Measurements from ENCODE around the gene TMEM87B.
"Not testable (repeated sequence)": the region's sequence is repeated elsewhere in the genome, so short reads cannot be mapped to it uniquely, and the experiment has no call there.

Gene TMEM87B

DNA sequence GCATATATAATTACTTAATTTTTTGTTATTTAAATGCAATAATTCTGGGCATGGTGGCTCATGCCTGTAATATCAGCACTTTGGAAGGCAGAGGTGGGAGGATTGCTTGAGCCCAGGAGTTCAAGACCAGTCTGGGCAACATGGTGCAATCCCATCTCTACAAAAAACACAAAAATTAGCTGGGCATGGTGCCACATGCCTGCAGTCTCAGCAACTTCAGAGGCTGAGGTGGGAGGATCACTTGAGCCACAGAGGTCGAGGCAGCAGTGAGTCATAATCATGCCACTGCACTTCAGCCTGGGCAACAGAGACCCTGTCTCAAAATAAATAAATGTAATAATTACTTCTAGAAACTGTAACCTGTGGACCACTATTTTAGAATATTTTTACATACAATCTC, 21.5 kb upstream of the TMEM87B start:
- DNase-seq: no peak

DNA sequence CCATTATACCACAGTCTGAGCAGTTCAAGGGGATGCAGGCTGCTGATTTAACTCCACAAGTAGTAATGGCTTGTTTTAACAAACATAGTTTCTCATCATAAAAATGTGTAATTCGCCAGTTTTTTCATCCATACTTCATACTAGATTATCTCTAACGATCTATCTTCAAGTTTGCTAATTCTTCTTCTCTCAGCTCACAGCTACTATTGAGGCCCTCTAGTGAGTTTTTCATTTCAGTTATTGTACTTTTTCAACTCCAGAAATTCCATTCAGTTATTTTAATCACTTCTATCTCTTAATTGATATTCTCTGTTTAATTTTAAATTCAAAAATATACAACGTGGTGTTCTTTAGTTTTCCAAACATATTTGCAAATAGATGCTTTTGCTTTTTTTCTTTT, 20.1 kb upstream of the TMEM87B start:
- DNase-seq: no peak

DNA sequence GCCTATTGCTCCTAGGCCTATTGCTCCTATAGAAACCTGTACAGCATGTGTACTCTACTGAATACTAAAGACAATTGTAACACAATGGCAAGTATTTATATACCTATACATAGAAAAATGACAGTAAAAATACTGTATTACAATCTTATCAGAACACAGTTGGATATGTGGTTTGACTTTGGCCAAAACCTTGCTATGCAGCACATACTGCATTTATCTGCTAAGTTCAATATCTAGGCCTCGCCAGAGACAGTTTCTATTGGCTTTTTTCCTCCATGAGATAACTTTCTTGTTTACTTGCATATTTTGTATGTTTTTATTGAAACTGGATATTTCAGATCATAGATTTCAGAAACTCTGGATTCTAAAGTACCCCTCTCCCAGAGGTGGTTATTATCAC, 19.3 kb upstream of the TMEM87B start:
- DNase-seq: no peak

DNA sequence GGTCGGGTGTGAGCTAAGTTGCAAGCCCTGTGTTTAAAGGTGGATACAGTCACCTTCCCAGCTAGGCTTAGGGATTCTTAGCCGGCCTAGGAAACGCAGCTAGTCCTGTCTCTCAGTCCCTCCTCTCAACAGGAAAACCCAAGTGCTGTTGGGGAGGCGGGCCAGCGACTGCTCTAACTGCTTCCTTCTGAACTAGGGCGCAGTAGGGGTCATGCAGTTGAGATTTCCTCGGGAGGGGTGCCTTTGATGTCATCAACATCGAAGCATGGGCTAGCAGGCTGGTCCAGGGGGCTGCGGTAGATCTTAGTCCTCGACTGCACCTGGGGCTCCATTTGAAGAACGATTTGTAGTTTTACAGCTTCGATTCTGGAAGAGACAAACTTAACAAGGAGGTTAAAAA, 15.5 kb upstream of the TMEM87B start:
- DNase-seq: not testable (repeated sequence)

DNA sequence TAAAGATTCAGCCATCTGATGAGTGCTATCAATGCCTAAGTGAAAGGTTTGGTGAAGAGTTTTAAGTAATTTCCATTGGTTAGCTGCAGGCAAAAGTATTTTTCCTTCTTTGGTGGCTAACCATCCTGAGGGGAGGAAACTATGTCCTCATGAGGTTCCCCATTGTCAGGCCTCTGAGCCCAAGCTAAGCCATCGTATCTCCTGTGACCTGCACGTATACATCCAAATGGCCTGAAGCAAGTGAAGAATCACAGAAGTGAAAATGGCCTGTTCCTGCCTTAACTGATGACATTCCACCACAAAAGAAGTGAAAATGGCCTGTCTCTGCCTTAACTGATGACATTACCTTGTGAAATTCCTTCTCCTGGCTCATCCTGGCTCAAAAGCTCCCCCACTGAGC, 15.0 kb upstream of the TMEM87B start:
- DNase-seq: not testable (repeated sequence)

DNA sequence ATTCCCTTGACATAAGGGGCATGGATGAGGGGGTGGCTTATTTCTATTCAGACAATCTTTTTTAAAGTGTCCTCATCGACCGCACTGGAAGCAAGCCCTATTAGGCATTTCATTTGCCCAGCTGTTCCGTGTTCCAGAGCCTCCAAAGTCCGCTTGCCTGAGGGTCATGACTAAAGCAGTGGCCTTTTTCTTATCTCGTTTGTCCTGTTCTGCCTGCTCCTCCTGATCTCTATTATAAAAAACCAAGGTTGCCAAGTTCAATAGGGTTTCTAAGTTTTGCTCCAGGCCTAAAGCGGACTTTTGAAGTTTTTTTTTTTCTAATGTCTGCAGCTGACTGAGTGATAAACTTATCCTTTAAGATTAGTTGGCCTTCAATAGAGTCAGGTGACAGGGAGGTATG, 13.6 kb upstream of the TMEM87B start:
- DNase-seq: not testable (repeated sequence)

DNA sequence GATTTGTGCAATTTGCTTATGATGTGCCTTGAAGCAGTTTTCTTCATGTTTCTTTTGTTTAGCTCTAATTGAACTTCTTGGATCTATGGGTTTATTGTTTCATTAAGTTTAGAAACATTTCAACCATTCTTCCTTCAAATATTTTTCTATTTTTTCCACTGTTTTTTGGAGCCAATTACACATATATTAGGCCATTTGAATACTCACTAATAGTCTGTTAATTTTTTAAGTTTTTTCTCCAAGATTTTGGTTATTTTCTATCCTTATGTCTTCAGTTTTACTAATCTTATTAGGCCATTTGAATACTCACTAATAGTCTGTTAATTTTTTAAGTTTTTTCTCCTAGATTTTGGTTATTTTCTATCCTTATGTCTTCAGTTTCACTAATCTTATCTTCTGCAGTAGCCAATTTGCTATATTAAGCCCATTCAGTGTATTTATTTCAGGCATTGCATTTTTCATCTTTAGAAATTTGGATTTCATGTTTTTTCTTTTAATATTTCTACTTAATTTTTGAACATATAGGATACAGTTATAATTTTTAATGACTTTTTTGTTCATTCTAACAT, 9.5 kb upstream of the TMEM87B start:
- no peak for DNase-seq

DNA sequence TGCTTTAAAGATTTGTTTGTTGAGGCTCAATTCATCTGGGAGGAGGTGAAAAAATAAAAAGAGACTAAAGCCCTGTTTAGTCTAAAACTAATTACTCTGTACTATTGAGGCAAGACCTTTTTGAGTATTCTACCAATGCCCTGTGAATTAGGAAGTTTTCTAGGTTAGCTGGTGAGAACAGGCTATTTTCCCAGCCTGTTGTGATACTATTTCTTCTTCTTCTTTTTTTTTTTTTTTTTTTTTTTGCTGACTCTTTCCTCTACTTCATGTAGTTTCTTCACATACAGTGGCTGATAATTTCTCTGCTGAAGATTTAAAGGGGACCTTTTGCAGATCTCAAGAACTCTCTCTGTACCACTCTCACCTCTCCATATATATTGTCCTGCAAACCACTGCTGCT, 8.8 kb upstream of the TMEM87B start:
- DNase-seq: no peak

DNA sequence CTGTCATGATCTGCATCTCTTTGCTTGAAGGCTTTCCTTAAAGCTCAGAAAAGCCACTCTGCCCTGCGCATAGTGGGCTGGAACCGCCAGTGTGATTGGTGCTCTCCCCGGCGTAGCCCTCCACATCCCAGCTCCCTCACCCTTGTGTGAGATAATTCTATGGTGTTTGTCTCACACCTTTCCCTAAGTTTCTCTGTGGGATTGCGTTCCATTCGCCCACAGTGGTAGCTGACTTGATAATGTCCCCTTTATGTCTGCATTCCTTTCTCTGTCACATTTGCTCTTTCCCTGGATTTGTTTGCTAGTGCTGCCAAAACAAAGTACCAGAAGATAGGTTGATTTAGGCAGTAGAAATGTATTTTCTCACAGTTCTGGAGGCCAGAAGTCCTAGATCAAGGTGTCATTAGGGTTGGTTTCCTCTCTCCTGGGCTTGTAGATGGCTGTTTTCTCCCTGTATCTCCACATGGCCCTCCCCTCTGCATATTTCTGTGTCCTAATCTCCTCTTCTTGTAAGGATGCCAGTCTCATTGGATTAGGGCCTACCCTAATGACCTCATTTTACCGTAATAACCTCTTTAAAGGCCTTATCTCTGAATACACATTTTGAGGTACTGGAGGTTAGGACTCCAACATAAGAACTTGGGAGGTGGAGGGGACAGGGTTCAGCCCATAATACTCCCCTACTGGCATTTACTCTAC, 7.4 kb upstream of the TMEM87B start:
- no peak for DNase-seq

DNA sequence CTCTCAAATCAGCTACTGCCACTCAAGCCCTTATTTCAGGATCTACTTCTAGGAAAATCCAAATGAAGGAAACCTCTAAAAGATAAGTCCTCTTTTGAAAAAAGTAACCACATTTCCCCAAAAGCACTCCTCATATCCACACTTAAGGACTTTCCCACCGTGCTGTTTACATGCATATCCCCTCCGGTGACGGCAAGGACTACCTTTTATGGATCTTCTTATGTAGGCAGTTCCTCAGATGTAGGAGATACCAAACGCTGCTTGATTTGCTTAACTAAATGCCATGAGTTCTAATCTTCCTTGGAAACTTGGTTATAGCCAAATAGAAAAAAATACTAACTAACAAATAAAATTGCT, 6.9 kb upstream of the TMEM87B start:
- no peak for DNase-seq

DNA sequence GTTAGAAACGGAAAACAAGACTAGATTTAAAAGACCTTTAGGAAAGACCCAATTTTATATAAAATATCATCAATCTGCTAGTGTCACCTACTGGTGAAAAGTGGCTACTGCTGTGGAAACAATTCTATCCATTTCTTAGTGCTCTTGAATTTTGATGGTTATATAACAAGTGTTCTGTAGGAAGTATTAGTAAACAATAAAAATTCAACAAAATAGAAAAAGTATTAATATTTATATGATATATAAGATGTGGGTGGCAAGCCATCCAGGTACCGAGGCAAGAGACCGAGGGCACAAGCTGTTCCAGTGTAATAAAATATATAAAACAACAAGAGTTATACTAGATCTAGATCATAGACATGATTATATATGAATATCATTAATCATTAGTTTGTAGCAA, 6.2 kb upstream of the TMEM87B start:
- no peak for DNase-seq

DNA sequence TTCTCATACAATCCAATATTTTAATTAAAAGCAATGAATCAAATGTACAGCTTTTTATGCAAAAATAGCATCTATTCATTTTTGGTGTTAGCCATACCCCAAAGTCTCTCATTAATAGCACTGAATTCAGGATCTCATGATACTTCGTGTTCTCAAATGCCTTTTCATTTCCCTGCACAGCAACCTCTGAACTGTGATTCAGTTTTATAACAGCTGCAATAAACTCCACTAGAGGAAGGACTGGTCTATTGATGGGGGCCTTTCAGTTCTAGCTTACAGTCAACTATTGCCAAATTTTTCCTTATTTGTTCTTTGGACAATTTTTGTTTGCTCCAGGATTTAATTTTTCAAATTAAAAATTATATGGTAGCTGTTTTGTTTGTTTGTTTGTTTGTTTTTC, 4.8 kb upstream of the TMEM87B start:
- DNase-seq: no peak

DNA sequence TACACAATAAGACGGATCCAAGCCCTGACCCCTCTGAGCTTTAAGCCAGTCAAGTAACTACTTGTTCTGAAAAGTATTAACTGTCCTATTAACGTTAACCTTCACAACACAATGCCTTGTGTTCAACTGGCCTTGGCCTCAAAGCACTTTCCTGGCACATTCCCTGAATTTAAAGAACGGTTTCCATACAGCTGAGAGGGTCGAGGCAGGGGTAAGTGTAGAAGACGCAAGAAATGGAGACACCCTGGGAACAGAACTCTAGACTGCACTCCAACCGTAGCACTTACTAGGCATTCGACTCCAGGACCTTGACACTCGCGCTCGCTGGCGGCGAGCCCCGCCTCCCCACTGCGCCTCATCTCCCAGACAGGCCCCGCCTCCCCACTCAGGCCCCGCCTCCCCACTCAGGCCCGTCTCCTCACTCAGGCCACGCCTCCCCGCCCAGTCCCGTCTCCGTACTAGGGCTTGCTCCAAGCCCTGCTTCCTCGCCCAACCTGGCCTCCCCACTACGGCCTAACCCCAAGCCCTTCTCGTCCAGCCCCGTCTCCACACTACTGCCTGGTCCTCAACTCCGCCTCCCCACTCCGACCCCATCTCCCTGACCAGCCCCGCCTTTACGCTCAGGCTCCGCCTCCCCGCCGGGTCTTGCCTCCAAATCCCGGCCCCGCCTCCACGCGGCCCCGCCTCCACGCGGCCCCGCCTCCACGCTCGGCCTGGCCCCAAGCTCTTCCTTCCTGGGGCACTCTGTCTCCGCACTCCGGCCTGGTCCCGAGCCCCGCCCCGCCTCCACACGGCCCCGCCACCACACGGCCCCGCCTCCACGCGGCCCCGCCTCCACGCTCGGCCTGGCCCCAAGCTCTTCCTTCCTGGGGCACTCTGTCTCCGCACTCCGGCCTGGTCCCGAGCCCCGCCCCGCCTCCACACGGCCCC, 887 bp upstream of the TMEM87B start:
- DNase-seq: peak; percentile 84

DNA sequence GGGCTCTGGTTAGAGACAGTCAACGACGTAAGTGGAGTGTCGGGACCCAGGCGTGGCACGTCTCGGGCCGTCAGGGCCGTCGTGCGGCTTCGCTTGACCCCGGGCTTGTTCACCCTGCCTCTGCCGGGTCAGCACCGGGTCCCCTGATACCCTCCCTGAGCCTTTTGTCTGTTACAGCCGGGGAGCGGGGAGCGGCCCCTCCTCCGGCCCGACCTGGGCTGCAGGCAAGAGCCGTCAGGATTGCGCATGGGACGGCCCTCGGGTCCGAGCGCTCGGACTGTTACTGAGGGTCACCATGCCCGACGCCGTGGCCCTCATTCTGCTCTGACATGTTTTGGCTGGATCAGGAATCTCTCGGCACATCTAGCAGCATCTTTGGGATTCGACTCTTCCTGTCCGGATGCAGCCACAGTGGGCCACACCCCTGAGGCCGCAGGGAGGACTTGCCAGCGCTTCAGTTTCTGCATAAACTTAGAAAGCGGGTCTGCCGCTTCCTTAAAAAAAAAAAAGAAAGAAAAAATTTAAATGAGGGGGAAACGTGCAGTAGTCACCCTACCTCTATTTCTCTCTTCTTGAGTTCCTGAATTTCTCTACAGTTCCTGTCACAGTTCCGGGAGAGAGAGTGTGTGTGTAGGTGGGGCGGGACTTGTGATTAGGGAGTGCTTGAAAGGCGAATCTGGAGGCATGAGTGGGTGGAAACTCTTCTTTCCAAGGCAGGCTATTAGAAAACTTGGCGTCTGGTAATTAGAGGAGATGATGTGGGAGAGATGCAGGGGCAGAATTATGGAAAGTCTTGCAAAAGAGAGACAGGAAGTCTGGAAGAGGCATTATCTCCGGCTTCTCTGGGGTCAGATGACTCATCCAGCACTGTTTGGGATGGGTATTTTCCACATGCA, 909 bp downstream of the TMEM87B start:
- peak; percentile 32 for DNase-seq

DNA sequence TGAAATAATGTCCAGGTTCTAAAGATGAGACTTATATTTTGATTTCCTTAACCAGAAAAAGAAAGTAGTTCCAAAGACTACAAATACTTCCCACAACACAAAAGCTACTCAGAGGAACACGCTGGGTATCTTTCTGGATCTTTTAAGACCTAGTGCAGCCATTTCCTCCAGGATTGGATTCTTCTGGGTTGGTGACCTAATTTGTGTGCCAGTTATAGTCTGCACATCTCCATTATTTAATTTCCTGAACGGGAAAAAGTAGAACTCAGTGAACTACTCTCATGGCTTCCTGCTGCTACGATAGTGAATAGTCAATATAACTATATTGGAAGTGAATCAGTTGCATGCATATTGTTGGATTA, 1.5 kb downstream of the TMEM87B start:
- no peak for DNase-seq

DNA sequence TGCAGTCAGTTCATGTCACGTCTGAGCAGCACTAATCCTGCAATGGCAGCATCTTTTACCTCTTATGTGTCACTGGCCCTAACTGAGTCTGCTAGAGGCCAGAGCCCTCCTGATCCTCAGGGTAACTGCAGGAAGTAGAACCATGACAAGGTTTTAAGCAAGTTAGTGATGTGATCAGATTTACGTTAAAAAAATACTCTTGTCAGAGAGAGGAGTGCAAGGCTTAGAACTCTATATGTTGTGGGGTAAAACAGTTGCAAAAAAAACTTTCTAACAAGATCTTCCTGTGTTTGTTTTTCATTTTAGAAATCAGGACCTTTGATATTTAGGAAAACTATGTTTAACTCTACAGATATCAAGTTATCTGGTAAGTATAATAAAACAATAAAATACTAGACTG, 4.6 kb downstream of the TMEM87B start:
- DNase-seq: no peak

DNA sequence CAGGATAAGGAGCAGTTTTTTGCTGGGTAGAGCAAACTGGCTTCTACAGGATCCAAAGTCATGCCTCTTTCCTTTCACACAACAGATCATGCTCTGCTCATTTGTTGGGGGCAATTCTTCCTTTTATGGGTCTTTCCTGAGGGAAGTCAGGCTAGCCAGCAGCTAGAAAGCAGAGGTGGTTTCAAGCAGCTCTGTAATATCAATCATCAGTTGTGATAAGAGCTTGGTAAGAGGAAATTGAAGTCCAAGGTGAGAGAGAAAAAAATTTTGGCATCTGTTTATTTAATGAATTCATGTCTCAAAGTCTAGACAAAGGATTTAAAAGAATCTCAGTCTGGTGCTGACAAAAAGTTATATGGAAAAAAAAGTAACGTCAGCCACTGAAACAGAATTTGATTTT, 6.2 kb downstream of the TMEM87B start:
- DNase-seq: no peak

DNA sequence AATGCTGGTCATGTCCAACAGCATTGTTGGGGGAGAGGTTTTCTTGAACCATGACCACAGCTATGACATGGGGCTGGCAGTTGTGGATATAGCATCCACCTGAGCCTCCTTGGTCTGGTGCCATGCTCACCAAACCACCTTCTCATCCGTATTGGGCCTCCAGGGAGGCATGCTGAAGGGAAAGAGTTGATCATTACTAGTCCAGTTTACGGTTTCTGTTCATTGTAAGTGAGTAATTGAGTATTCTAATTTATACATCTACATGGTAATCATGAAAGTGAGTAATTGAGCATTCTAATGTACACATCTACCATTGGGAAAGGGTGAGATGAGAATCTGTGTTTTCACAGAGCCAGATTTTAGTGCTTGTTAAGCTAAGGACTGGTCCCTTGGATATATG, 6.8 kb downstream of the TMEM87B start:
- no peak for DNase-seq

DNA sequence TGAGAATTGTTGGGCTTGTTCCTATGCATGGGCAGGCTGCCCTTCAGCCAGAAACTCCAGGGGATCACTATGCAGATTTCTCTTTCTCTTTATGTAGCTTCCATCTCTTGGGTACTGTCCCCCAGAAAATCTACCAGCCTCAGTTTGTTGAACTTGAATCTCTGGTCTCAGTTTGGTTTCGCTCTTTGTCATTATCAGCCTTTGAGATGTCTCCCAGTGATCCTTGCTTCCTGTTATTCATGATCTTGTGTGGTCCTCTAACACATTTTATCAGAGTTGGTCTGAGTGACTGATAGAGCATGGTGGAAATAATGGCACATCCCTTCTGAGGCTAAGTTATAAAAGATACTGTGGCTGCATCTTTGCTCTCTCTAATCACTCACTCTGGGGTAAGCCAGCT, 7.8 kb downstream of the TMEM87B start:
- no peak for DNase-seq

DNA sequence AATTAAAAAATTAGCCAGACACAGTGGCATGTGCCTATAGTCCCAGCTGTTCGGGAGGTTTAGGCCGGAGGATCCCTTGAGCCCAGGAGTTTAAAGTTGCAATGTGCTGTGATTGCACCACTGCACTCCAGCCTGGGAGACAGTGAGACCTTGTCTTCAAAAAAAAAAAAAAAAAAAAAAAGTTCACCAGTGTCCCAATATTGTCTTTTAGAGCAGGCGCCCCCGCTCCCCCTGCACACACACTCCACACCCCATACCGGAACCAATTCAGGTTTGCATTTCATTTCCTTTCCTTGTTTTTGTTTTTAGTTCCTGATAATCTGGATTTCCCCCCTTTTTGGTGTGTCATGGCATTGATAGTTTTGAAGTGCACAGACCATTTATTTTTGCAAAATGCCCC, 10.4 kb downstream of the TMEM87B start:
- no peak for DNase-seq

DNA sequence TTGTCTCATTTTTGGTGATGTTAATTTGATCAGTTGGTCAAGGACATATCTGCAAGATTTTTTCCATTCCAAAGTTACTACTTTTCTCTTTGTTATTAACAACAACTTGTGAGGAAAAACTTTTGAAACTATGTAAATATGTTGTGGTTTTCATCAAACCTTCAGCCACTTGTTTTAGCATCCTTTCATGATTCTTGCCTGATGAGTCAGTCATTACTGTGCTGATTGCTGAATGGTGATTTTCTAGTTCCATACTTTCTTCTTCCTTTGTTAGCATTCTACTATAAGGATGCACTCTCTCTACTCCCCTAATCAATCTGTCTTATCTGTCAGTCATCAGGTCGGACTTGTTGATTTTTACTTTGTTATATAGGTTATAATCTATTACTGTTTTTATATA, 10.9 kb downstream of the TMEM87B start:
- DNase-seq: no peak

DNA sequence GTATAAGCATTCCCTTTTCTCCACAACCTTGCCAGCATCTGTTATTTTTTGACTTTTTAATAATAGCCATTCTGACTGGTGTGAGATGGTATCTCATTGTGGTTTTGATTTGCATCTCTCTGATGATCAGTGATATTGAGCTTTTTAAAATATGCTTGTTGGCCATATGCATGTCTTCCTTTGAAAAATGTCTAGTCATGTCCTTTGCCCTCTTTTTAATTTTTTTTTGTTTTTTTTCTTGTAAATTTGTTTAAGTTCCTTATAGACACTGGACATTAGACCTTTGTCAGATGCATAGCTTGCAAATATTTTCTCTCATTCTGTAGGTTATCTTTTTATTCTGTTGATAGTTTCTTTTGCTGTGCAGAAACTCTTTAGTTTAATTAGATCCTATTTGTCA, 14.7 kb downstream of the TMEM87B start:
- DNase-seq: not testable (repeated sequence)

DNA sequence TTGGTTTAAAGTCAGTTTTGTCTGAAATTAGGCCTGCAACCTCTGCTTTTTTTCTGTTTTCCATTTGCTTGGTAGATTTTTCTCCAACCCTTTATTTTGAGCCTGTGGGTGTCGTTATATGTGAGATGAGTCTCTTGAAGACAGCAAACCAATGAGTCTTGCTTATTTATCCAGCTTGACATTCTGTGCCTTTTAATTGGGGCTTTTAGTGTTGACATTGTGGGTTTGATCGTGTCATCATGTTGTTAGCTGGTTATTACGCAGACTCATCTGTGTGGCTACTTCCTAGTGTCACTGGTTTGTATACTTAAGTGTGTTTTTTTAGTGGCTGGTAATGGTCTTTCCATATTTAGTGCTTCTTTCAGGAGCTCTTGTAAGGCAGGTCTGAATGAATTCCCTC, 18.8 kb downstream of the TMEM87B start:
- DNase-seq: no peak
